Activated naive CD4-positive, alpha-beta T cell treated with anti-CD3 and anti-CD28 coated beads, Interleukin-2, amount 50 U/mL, for 24 hours (primary cell): Measurements from ENCODE around the gene SSTR3.
A peak's percentile ranks its signal among the peaks of the same experiment; 100 is the strongest.

Experiments used
- H3K27ac Mint-ChIP-seq: one replicate; pipeline ENCODE4 v1.8.0; 2021; ENCODE audit warnings: mild to moderate bottlenecking, mixed read lengths
- H3K27me3 Mint-ChIP-seq: one replicate; pipeline ENCODE4 v1.8.0; 2021; ENCODE audit warnings: mixed read lengths
- H3K36me3 Mint-ChIP-seq: one replicate; pipeline ENCODE4 v1.8.0; 2021; ENCODE audit warnings: mixed read lengths
- H3K4me1 Mint-ChIP-seq: one replicate; pipeline ENCODE4 v1.8.0; 2021; ENCODE audit warnings: mixed read lengths
- H3K4me3 Mint-ChIP-seq: one replicate; pipeline ENCODE4 v1.8.0; 2021; ENCODE audit warnings: mild to moderate bottlenecking, mixed read lengths
- H3K9me3 Mint-ChIP-seq: one replicate; pipeline ENCODE4 v1.8.0; 2021; ENCODE audit warnings: mixed read lengths

The SSTR3 gene

GRCh38 chr22:37166675-37167066 lies 45.6 kb downstream of the SSTR3 start:
- Mint-ChIP-seq H3K4me1 (peaks cover 69% of the 10 kb centered on the region), H3K4me3 (peak overlapping the region; percentile 75), H3K27ac (peak overlapping the region; percentile 55), H3K27me3 (no peaks in the 10 kb centered on the region), H3K36me3 (no peaks in the 10 kb centered on the region), H3K9me3 (no peaks in the 10 kb centered on the region)

- Mint-ChIP-seq H3K4me1 (peaks cover 70% of the 10 kb centered on the region), H3K9me3 (no peaks in the 10 kb centered on the region), H3K4me3 (peak overlapping the region; percentile 75)
Measured at GRCh38 chr22:37165940-37166674, 46.2 kb downstream of the SSTR3 start.

GRCh38 chr22:37165066-37165465 lies 47.2 kb downstream of the SSTR3 start:
- Mint-ChIP-seq H3K9me3 (no peaks in the 10 kb centered on the region), H3K4me3 (peak overlapping the region; percentile 23), H3K27ac (peak overlapping the region; percentile 62), H3K4me1 (peaks cover 65% of the 10 kb centered on the region), H3K36me3 (no peaks in the 10 kb centered on the region), H3K27me3 (no peaks in the 10 kb centered on the region)

More at GRCh38 chr22:37165940-37166674, 46.2 kb downstream of the SSTR3 start:
- Mint-ChIP-seq H3K27me3 (no peaks in the 10 kb centered on the region), H3K36me3 (no peaks in the 10 kb centered on the region), H3K27ac (peak overlapping the region; percentile 55)

GRCh38 chr22:37164505-37164887 lies 47.8 kb downstream of the SSTR3 start:
- Mint-ChIP-seq H3K9me3 (no peaks in the 10 kb centered on the region), H3K27me3 (no peaks in the 10 kb centered on the region), H3K27ac (peak overlapping the region; percentile 91), H3K4me1 (peaks cover 59% of the 10 kb centered on the region), H3K36me3 (no peaks in the 10 kb centered on the region), H3K4me3 (peak overlapping the region; percentile 30)

- Mint-ChIP-seq H3K27ac (peak overlapping the region; percentile 76), H3K4me3 (no peak overlapping the region), H3K9me3 (no peaks in the 10 kb centered on the region), H3K4me1 (peaks cover 62% of the 10 kb centered on the region), H3K36me3 (no peaks in the 10 kb centered on the region), H3K27me3 (no peaks in the 10 kb centered on the region)
Measured at GRCh38 chr22:37163575-37164504, 48.4 kb downstream of the SSTR3 start.

GRCh38 chr22:37163096-37163489 lies 49.2 kb downstream of the SSTR3 start:
- Mint-ChIP-seq H3K4me1 (peaks cover 62% of the 10 kb centered on the region), H3K9me3 (no peaks in the 10 kb centered on the region), H3K27ac (peak overlapping the region; percentile 77)

GRCh38 chr22:37162221-37163095 lies 49.8 kb downstream of the SSTR3 start:
- Mint-ChIP-seq H3K9me3 (no peaks in the 10 kb centered on the region), H3K4me3 (peak overlapping the region; percentile 74), H3K4me1 (peaks cover 62% of the 10 kb centered on the region), H3K27me3 (no peaks in the 10 kb centered on the region), H3K27ac (peak overlapping the region; percentile 77), H3K36me3 (no peaks in the 10 kb centered on the region)

More at GRCh38 chr22:37163096-37163489, 49.2 kb downstream of the SSTR3 start:
- H3K27me3 Mint-ChIP-seq, result no peaks in the 10 kb centered on the region
- peak overlapping the region; percentile 74 for H3K4me3 Mint-ChIP-seq
- no peaks in the 10 kb centered on the region for H3K36me3 Mint-ChIP-seq

- H3K9me3 Mint-ChIP-seq, result no peaks in the 10 kb centered on the region
- peak overlapping the region; percentile 30 for H3K27ac Mint-ChIP-seq
- no peaks in the 10 kb centered on the region for H3K27me3 Mint-ChIP-seq
- H3K4me3 Mint-ChIP-seq, result no peak overlapping the region
- no peaks in the 10 kb centered on the region for H3K36me3 Mint-ChIP-seq
- H3K4me1 Mint-ChIP-seq, result peaks cover 57% of the 10 kb centered on the region
Measured at GRCh38 chr22:37161443-37161842, 50.8 kb downstream of the SSTR3 start.

- H3K4me3 Mint-ChIP-seq, result no peak overlapping the region
- H3K27me3 Mint-ChIP-seq, result no peaks in the 10 kb centered on the region
- H3K36me3 Mint-ChIP-seq, result no peaks in the 10 kb centered on the region
- H3K27ac Mint-ChIP-seq, result no peak overlapping the region
- H3K9me3 Mint-ChIP-seq, result no peaks in the 10 kb centered on the region
- H3K4me1 Mint-ChIP-seq, result peaks cover 60% of the 10 kb centered on the region
Measured at GRCh38 chr22:37160027-37160426, 52.2 kb downstream of the SSTR3 start.

GRCh38 chr22:37158963-37159290 lies 53.4 kb downstream of the SSTR3 start:
- H3K9me3 Mint-ChIP-seq, result no peaks in the 10 kb centered on the region
- no peaks in the 10 kb centered on the region for H3K27me3 Mint-ChIP-seq
- no peaks in the 10 kb centered on the region for H3K36me3 Mint-ChIP-seq
- H3K4me3 Mint-ChIP-seq, result no peak overlapping the region
- H3K27ac Mint-ChIP-seq, result no peak overlapping the region
- H3K4me1 Mint-ChIP-seq, result peaks cover 56% of the 10 kb centered on the region

- Mint-ChIP-seq H3K27me3 (no peaks in the 10 kb centered on the region), H3K27ac (peak overlapping the region; percentile 89), H3K4me3 (no peak overlapping the region), H3K4me1 (peaks cover 48% of the 10 kb centered on the region), H3K9me3 (no peaks in the 10 kb centered on the region), H3K36me3 (no peaks in the 10 kb centered on the region)
Measured at GRCh38 chr22:37157516-37158285, 54.6 kb downstream of the SSTR3 start.

GRCh38 chr22:37156686-37157435 lies 55.4 kb downstream of the SSTR3 start:
- Mint-ChIP-seq H3K4me1 (peaks cover 47% of the 10 kb centered on the region), H3K4me3 (no peak overlapping the region), H3K27me3 (no peaks in the 10 kb centered on the region), H3K27ac (peak overlapping the region; percentile 11), H3K36me3 (no peaks in the 10 kb centered on the region), H3K9me3 (no peaks in the 10 kb centered on the region)

- Mint-ChIP-seq H3K27ac (no peak overlapping the region), H3K27me3 (no peaks in the 10 kb centered on the region), H3K9me3 (no peaks in the 10 kb centered on the region), H3K36me3 (no peaks in the 10 kb centered on the region), H3K4me1 (peaks cover 50% of the 10 kb centered on the region), H3K4me3 (no peak overlapping the region)
Measured at GRCh38 chr22:37155971-37156370, 56.3 kb downstream of the SSTR3 start.
